AG08396 (cell line): ENCODE measurements around the gene HPCAL1.

Experiments
- DNase-seq: peaks from one replicate; pipeline ENCODE4 v3.0.0; 2012; ENCODE audit warnings: low spot score, mixed read lengths

Gene HPCAL1

DNA sequence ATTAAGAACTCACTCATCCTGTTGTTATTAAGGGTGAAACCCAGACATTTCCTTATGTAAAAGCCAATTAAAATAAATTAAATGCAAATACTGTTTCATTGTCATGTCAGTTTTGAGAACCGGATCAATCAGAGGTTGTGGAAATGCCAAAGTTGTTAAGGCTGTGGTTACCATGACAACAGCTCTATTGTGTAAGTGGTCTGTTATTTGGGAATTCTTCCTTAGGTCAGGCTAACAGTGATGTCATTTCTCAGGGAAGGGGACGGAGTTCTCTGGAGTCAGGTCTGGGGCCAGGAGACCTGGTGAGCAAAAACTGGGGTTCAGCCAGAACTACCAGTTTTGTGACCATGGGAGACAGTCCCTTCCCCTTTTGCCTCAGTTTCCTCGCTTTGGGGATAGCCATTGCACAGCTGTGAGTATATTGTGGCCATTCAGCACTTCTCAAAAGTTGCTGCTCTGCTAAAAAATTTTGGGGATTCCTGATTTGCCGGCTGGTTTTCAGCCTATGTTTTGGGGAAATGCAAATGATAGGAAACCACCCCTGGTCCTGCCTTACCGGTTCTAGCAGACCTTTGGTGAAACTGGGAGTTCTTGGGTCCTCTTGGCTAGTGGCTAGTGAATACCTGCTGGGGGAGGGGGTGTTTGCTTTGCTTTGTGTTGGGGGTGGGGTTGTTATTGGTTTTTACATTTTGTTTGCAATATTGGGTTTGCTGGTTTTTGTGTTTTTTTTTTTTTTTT lies 21.6 kb downstream of the HPCAL1 start:
- no peak for DNase-seq

DNA sequence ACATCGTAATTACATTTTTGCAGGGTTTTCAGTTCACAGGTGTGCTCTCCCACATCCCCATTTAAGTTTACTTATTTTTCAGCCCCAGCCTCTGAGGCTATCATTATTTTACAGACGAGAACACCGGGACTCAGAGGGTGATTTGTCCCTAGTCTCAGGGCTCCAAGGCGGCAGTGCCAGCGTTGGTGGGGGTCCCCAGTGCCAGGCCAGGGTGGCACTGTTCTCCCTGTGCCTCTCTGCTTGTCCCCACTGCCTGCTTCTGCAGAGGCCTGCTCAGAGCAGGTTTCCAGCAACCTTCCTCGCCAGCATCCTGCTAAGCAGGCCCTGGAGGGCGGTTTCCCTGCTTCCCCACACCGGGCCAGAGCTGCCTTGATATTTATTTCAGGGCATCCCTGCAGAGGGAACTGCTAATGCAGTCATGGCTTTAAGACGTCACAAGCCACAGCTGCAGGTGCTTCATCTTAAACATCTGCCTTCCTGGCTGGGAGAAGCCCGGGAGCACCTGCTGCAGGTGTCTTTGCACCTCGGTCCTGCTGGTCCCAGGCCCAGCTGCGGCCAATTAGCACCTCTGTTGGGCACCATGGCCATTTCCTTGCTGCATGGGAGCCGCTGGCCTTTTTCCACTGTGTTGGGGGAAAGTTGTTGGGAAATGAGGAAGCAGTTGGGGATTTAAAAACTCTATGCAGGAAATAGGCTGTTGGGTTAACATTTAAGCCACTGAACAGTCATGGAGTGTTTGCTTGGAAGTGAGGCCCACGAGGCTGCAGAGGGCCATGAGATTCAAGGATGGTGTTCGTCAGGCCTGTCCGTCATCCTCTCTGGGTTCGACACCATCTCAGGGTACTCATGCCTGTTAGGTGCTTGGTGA lies 22.8 kb downstream of the HPCAL1 start:
- DNase-seq: no peak

DNA sequence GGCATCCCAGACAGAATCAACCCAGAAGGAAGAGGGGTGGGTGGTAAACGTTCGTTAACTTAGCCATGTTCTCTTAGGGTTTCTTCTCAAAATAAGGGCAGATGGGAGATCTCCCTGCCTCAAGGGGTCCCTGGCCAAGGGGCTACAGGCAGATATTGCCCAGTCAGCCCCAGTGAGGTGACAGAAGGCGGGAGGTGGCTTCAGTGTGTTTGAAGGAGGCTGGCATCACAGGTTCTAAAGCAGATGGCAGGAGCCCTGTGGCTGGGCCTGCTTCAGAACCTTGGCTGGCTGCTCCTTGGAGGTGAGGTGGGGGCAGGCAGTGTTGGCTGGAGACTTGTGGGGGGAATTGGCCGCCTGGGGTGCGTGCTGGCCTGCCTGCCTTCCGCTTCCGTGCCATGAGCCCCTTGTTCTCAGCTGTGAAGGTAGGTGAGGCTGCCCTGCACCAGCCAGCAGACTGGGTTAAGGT lies 23.5 kb downstream of the HPCAL1 start:
- no peak for DNase-seq

DNA sequence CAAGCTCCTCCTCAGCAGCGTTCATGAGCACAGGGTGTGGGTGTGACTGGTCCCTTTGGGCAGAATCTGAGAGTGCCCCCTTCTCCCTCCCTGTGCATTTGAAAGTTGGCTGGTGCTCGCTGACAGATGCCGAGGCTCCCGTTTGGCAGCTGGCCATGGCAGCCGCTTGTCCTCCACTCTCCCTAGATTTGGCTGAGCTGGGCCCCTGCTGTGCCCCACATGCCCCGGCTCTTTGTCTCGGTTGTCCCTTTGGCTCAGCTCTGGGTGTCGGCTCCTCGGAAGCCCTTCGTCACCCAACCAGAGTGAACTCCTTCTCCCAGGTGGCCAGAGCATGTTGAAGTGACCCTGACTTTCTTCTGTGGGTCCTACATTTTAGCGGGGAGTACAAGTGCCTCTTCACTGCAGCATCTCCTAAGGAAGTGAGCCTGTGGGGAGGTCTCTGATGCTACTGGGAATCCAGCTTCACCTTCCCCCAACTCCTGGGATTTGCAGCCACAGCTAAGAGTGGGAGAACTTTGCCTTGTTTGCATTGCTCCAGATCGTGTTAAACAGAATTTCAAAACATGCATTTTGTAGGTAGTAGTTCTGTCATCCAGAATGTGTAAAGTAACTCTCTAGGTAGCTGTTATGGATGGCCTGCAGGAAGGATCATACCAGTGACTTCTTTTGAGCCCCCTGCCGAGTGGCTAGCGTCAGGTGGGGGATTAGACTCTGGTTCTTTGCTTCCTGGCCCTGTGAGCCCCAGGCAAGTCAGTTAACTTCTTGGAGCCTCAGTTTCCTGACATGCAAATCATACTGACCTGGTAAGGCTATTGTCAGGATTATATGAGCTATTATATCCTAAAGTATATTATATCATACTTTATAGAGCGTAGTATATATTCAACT lies 24.2 kb downstream of the HPCAL1 start:
- DNase-seq: no peak

DNA sequence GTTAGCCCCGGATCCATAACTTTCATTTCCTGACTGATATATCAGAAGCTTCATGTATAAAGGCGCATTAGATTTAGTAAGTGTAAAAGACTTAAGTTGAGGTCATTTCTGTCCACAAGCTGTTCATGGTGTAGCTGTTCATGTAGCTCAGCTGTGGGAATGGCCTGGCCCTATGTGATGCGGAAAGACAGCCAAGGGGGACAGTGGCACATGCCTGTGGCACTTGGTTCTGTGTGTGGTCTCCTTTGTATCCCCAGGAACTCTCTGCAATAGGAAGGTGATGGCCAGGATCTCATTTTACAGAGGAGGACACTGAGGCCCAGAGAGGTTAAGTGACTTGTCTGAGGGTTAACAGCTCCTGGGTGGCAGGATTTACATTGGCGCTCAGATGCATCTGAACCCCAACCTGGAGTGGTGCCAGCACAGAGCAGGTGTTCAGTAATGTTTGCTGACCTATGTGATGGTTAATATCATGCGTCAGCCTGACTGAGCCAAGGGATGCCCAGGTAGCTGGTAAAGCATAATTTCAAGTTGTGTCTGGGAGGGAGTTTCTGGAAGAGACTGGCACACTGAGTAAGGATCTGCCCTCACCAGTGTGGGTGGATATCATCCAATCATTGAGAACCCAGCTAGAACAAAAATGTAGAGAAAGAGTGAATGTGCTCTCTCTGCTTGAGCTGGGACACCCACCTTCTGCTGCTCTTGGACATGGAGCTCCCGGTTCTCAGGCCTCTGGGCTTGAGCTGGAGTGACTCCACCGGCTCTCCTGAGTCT lies 25.4 kb downstream of the HPCAL1 start:
- no peak for DNase-seq

DNA sequence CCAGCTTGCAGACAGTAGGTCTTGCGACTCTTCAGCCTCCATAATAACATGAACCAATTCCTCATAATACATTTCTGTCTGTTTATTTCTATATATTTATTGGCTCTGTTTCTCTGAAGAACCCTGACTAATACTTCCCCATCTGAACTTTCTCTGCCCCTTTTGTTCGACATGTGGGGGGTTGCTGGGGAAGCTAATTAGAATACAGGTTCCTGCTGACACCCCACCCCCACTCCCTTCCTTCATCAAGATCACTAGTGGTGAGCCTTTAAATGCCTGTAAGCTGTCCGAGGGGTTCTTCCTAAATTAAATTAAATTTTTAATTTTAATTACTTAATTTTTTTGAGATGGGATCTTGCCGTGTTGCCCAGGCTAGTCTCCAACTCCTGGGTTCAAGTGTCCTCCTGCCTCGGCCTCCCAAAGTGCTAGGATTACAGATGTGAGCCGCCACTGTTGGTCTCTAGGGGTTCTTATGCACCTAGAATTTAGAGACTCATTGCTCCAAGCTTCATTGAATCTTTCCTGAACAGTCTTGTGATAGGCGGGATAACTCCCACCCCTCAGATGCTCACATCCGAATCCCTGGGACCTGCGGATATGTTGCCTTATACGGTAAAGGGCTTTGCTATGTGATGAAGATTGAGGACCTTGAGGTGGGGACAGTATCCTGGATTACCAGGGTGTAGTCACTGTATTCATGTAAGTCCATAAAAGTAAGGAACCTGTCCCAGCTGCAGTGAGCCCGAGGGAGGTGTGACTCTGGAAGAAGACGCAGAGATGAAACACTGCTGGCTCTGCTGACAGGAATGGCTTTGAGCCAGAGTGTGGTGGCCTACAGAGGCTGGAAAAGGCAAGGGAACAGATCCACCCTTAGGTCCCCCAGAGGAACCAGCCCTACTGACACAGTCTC lies 26.2 kb downstream of the HPCAL1 start:
- DNase-seq: no peak

DNA sequence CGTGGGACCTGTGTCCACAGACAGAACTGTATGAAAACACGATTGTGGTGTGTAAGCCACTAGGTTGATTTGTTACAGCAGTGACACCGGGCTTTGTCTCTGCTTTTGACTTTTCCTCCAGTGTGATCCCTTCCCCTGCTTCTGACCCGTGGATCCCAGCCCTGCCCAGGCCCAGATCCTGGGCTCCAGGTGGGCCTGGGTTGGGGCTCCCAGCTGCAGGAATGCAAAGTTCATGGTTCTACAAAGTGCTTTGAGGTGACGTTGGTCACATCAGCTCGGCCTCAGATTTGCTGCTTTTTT lies 26.8 kb downstream of the HPCAL1 start:
- no peak for DNase-seq

DNA sequence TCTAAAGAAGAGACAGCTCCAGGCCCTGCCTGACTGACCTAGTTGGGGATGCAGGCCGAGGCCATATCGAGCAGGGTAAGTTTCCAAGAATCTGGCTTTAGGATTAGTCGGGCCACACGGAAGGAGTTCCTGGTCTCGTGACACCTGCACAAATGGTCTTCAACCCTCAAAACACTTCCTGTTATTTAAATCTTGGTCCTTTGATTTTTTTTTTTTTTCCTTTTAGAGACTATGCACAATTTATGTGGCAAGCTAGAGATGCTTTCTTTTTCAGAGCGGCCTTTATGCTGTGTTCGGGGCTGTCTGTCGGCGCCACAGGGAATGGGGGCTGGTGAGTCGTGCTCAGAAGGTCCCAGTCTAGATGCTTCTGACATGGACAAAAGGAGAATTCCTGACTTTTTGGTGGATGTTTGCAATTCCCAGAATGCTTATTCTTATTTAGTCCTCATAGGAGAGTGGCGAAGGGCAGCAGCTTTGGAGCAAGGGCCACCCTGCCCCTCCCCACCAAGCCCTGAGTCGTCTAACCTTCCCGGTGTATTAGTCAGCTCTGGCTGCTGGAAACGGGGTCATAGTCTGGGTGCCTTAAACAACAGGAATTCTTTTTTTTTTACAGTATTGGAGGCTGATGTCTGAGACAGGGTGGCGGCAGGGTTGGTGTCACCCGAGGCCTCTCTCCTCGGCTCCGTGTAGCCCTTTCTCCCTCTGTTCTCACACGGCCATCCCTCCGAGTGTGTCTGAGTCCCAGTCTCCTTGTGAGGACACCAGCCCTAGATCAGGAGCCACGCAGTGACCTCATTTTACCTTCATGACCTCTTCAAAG lies 27.4 kb downstream of the HPCAL1 start:
- DNase-seq: peak; percentile 66

DNA sequence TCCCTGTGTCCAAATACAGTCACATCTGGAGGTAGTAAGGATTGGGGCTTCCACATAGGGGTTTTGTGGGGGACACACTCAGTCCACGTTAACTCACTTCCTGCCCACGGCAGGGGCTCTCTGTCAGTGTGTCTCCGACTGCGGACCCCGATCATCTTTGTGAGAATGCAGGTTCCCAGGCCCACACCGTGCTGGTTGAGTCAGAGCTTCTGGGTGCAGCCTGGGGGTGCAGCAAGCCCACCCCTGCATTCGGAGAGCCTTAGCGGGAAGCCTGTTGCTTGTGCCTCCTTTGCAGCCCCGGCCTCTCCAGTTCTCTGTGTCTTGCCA lies 28.0 kb downstream of the HPCAL1 start:
- DNase-seq: no peak

DNA sequence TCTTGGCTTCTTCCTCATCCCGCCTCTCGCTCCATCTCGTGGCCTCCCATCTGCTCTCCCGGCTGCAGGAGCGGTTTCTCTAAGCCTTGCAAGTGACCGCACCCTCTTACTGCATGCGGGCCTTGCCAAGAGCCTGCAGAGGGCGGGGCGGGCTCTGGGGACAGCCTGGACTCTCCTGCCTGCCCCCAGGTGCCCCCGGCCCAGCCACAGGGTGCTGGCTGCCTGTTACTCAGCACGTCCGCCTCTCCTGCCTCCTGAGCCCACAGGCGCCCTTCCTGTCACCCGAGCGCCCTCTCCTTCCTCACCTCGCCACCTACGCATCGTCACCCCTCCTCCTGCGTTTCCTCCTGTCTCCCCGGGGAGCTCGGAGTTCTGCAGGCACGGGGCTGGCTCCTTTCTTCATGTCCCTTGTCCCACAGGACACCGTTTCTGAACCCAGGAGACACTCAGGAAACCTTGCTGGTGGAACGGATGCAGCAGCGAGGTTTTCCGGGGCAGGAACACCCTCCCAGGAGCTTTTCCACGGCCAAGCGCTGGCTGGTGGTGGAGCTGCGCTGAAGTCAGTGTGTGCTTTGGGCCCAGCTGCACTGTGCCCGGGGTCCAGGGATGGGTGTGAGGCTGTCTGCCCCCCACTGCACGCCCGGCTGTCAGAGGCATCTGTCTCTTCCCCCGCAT lies 28.5 kb downstream of the HPCAL1 start:
- no peak for DNase-seq

DNA sequence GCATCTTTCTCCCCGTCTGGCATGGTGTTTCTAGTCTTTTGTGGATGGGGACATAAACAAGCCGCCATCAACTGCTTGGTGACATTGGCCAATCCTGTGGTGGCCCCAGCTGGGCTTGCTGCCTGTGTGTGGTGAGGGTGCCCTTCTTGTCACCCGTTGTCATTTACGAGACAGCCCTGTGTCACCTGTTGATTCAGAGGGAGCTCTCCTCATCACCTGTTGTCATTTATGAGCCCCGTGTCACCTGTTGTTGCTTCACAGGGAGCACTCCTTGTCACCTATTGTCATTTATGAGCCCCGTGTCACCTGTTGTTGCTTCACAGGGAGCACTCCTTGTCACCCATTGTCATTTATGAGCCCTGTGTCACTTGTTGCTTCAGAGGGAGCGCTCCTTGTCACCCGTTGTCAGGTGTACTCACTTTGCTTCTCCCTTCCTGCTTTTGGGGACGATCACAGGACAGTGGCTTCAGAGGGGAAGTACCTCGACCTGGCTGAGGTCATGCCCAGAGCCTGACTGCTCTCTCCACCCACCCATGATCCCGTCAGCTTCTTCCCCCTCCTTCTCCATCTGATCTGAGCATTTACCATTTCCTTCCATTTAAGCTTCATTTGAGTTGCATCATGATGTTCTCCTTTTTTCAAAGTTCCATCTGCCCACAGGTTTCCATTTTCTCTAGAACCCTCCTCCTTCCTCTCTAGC lies 29.1 kb downstream of the HPCAL1 start:
- no peak for DNase-seq

DNA sequence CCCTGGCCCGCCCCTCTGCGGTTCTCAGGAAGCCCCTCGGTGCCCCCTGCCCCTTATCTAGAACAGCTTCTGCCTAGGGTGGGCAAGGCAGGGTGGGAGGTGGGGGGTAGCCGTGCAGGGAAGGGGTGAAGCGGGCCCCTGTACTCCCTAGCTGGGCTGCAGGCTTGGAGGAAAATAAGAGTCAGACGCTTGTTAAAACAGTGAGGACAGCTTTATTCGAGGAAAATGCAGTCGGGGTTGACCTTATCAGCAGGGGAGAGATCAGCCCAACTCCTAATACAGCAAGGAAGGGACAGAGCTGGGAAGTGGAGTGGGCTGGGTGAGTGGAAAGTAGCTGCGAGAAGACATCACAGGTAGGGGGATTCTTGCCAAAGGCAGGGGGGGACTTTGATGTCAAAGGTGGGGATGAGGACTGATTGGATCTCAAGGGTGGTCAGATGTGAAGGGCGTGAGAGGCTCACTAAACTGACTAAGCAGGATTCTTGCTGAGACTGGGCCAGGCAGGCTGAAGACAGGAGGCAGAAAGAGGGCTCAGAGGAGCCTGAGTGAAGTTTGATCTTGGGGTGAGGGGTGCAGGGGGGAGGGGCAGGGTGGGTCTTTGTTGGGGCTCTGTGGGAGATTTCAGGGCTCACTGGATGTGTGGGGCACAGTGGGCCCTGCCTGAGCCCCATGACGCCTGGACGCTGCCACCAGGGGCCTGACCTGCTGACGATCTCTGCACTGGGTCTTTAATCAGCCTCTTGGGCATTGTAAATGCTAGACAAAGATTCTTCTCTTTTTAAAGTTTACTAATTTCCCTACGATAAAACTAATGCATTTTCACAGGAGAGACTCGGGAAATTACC lies 29.9 kb downstream of the HPCAL1 start:
- no peak for DNase-seq

DNA sequence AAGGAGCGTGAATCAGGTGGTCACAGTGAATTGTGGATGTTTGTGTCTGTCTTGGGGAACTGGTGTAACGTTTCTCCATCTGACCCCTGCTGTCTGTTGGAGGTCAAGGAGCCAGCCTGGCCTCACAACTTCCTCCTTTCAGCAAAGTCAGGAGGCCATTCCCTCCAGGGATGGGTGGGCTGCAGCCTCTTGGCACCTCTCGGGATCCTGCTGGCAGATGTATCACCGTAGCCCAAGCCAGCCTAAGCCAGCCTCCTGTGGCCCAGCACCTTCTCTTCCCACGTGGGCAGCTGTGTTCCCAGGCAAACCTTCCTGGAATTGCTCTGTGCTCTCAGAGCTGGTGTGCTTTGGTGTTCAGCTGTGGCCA lies 30.5 kb downstream of the HPCAL1 start:
- no peak for DNase-seq

DNA sequence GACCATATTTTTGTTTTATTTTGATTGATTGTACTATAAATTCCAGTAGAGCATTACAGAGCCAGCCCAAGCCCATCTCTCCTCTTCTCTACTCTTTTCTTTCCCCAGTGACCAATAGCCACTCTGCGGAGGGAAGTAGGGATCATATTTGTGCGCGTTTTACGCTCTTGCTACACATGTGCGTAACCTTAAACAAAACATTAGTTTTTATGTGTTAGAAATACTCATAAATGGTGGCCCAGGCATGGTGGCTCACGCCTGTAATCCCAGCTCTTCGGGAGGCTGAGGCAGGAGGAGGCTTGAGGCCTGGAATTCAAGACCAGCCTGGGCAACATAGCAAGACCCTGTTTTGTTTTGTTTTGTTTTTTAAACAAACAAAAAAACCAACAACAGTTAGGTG lies 31.3 kb downstream of the HPCAL1 start:
- DNase-seq: no peak

DNA sequence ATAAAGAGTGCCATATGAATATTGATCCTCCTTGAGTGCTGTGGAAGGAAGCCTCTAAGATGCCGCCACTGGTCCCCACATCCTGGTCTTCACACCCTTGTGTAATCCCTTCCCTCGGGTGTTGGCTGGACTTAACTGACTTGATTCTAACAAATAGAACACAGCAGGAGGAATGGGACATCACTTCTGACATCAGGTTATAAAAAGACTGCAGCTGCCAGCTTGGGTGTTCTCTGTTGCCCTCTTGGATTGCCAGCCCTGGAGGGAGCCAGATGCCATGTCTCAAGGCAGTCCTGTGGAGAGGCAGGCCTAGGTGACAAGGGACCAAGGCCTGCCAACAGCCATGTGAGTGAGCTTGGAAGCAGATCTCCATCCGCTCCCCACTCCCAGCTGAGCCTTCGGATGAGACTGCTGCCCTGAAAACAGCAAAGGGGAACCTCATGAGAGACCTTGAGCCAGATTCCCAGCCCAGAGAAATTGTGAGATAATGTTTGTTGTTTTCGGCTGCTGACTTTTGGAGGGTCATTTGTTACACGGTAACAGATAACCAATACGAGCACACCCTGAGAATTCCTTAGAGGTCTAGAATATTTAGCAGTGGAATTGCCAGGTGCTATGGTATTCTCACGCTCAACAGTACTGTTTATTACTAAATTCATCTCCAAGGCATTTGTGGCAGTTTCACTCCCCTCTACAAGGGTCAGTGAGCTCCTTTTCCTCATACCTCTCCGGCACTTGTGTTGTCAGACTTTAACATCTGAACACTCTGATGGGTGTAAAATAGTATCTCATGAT lies 32.5 kb downstream of the HPCAL1 start:
- no peak for DNase-seq

DNA sequence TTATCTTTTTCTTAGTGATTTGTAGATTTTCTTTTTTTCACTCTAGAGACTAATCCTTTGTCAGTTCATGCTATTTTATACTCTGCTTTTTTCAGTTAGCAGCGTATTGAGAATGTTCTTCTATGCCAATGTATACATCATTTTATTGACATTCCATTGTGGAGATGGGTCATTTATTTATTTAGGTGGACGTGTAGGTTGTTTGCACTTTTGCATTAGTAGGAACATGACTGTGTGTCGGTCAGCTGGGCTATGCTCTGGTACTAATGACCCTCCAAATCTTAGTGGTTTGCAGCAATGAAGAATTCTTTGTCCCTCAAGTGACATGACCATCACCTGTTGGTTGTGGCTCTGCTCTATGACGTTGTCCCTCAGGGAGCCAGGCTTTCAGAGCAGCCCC lies 33.6 kb downstream of the HPCAL1 start:
- DNase-seq: no peak
